Vagina (tissue), 2 donors: ENCODE results near the gene ZMIZ1. TPM values are rescaled to one million over a fixed set of nuclear protein-coding genes. Genes with fewer than 3 reads are reported as not detected.

ENCODE experiments used
- DNase-seq, 2 donors: peaks; one replicate each; pipeline ENCODE4 v3.0.0-alpha.2; 2017; ENCODE audit errors: extremely low spot score in 2 of 2
- H3K27ac ChIP-seq: fragments of 200-600 bp; sonication (generic); one replicate; pipeline ENCODE4 v1.5.1; 2019
- H3K27me3 ChIP-seq: fragments of 200-600 bp; sonication (generic); one replicate; pipeline ENCODE4 v1.5.1; 2019
- H3K36me3 ChIP-seq, 2 donors: fragments of 200-600 bp; sonication (generic); one replicate each; pipeline ENCODE4 v1.5.1; 2017 to 2019
- H3K4me1 ChIP-seq: fragments of 200-600 bp; sonication (generic); one replicate; pipeline ENCODE4 v1.5.1; 2019
- H3K4me3 ChIP-seq, 2 donors: fragments of 200-600 bp; sonication (generic); 1 replicate in 1 of 2; 2 replicates in 1 of 2; pipeline ENCODE4 v1.5.1; 2016 to 2019
- H3K9me3 ChIP-seq: fragments of 200-600 bp; sonication (generic); one replicate; pipeline ENCODE4 v1.5.1; 2019
- CTCF ChIP-seq, 3 experiments: fragments of 450-650 bp in 2 of 3; fragments of 200-600 bp in 1 of 3; sonication (generic) in 1 of 3; IDR thresholded peaks; one replicate each; pipeline ENCODE4 v1.5.1; 2017 to 2019; ENCODE audit warnings: antibody characterized with exemption in 3 of 3, mild to moderate bottlenecking in 2 of 3, moderate library complexity in 2 of 3
- POLR2A ChIP-seq, 2 donors: fragments of 450-650 bp; IDR thresholded peaks; one replicate each; pipeline ENCODE4 v1.6.1; 2017; ENCODE audit warnings: antibody characterized with exemption in 2 of 2, mild to moderate bottlenecking in 2 of 2, moderate library complexity in 2 of 2
- POLR2AphosphoS5 ChIP-seq, 2 donors: sonication (generic); formaldehyde crosslinking; IDR thresholded peaks; one replicate each; pipeline ENCODE4 v1.9.0; 2017; ENCODE audit warnings: antibody characterized with exemption in 2 of 2, mild to moderate bottlenecking in 2 of 2, low read depth in 1 of 2; ENCODE audit not compliant: insufficient read depth in 1 of 2
- intact Hi-C: fragments of 100-400 bp; cut with DNase I; formaldehyde crosslinking; loops from one replicate; pipeline ENCODE4 v1.15.1; 2023
- total RNA-seq: library from RNA; depleted of rRNA; stranded (reverse); fragments of >200 nt; gene quantifications from one replicate; pipeline ENCODE4 v1.2.3, GENCODE V29; 2016

The ZMIZ1 gene
- total RNA-seq, 1 donor from 2014 or later = 61.4 TPM

- no peak for TF ChIP-seq CTCF (IDR thresholded peaks at IDR 0.05)
- TF ChIP-seq POLR2A (IDR thresholded peaks at IDR 0.05) = no peak
- no peak for TF ChIP-seq POLR2AphosphoS5 (IDR thresholded peaks at IDR 0.05; ENCODE audit: insufficient read depth in 1 of 2, low read depth in 1 of 2)
- Histone ChIP-seq H3K36me3 (peaks cover 0 to 17% of the 10 kb centered on the region in 2 donors), H3K4me3 (no peak overlapping the region), H3K27ac (peak overlapping the region; percentile 83), H3K4me1 (peaks cover 75% of the 10 kb centered on the region), H3K27me3 (no peaks in the 10 kb centered on the region), H3K9me3 (no peaks in the 10 kb centered on the region)
- intact Hi-C loops = no loop called here
- DNase-seq = no peak
Observed at GRCh38 chr10:79273604-79274003, 204.8 kb downstream of the ZMIZ1 start.

GRCh38 chr10:79274279-79275104, 205.7 kb downstream of the ZMIZ1 start:
- no peak for DNase-seq
- H3K36me3 ChIP-seq = peaks cover 0 to 17% of the 10 kb centered on the region in 2 donors
- TF ChIP-seq POLR2A (IDR thresholded peaks at IDR 0.05) (no peak), POLR2AphosphoS5 (IDR thresholded peaks at IDR 0.05; ENCODE audit: insufficient read depth in 1 of 2, low read depth in 1 of 2) (peak; percentile 32 to 78), CTCF (IDR thresholded peaks at IDR 0.05) (no peak)

DNA sequence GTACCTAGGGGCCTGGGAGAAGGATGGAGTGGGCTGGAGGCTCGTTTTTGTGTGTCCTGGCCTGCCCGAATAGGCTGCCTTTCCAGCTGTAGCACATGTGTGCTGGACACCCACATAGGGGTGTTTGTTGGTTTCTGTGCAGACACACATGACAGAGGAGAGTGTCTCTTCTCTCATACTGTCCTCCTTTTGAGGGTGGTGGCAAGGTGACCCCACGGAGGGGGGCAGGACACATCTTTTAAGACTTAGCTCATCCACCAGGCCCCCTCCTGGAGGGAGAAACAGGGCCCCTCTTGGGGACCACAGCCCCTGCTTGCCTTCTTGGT, 206.3 kb downstream of the ZMIZ1 start:
- no peaks in the 10 kb centered on the region for H3K9me3 ChIP-seq
- H3K4me3 ChIP-seq = no peak overlapping the region
- TF ChIP-seq POLR2A (IDR thresholded peaks at IDR 0.05) (no peak), POLR2AphosphoS5 (IDR thresholded peaks at IDR 0.05; ENCODE audit: insufficient read depth in 1 of 2, low read depth in 1 of 2) (no peak), CTCF (IDR thresholded peaks at IDR 0.05) (no peak)
- DNase-seq = no peak
- intact Hi-C loops = no loop called here
- H3K36me3 ChIP-seq = peaks cover 0 to 17% of the 10 kb centered on the region in 2 donors
- peaks cover 60% of the 10 kb centered on the region for H3K4me1 ChIP-seq
- peak overlapping the region; percentile 83 for H3K27ac ChIP-seq
- H3K27me3 ChIP-seq = no peaks in the 10 kb centered on the region

More at GRCh38 chr10:79274279-79275104, 205.7 kb downstream of the ZMIZ1 start:
- H3K27ac ChIP-seq = peak overlapping the region; percentile 83
- peaks cover 66% of the 10 kb centered on the region for H3K4me1 ChIP-seq
- H3K4me3 ChIP-seq = no peak overlapping the region
- H3K9me3 ChIP-seq = no peaks in the 10 kb centered on the region
- intact Hi-C loops = no loop called here
- no peaks in the 10 kb centered on the region for H3K27me3 ChIP-seq

GRCh38 chr10:79275431-79275851, 206.7 kb downstream of the ZMIZ1 start:
- H3K4me3 ChIP-seq = no peak overlapping the region
- no peaks in the 10 kb centered on the region for H3K27me3 ChIP-seq
- peaks cover 0 to 17% of the 10 kb centered on the region in 2 donors for H3K36me3 ChIP-seq
- no peak for DNase-seq
- H3K4me1 ChIP-seq = peaks cover 56% of the 10 kb centered on the region
- no peaks in the 10 kb centered on the region for H3K9me3 ChIP-seq
- H3K27ac ChIP-seq = peak overlapping the region; percentile 83
- intact Hi-C loops = no loop called here
- TF ChIP-seq CTCF (IDR thresholded peaks at IDR 0.05) (no peak), POLR2AphosphoS5 (IDR thresholded peaks at IDR 0.05; ENCODE audit: insufficient read depth in 1 of 2, low read depth in 1 of 2) (no peak), POLR2A (IDR thresholded peaks at IDR 0.05) (no peak)
